GM12892 (cell line): Measurements from ENCODE around the gene SPEM3.
A peak's percentile ranks its signal among the peaks of the same experiment; 100 is the strongest.
"Not testable (repeated sequence)": the region's sequence is repeated elsewhere in the genome, so short reads cannot be mapped to it uniquely, and the experiment has no call there.

Experiments used
- DNase-seq: peaks from one replicate; pipeline ENCODE4 v3.0.0; 2011; ENCODE audit not compliant: insufficient read length
- FAIRE-seq: peaks from 2 replicates; lab custom pipeline; 2011; peaks lifted over from hg19 to GRCh38; lab: Jason Lieb, UNC
- POLR2A ChIP-seq: IDR thresholded peaks from 2 replicates; pipeline ENCODE4 v1.6.1; 2011; ENCODE audit warnings: low read depth, low read length, control low read depth
- POLR2AphosphoS5 ChIP-seq: IDR thresholded peaks from 2 replicates; pipeline ENCODE4 v1.6.1; 2011; ENCODE audit warnings: low read depth, low read length, control low read depth
- TAF1 ChIP-seq: IDR thresholded peaks from 2 replicates; pipeline ENCODE4 v1.6.1; 2011; ENCODE audit warnings: low read depth, mild to moderate bottlenecking, control low read depth, low read length, borderline replicate concordance

The SPEM3 gene

GRCh38 chr17:7462474-7463371, 34.1 kb downstream of the SPEM3 start:
- TF ChIP-seq POLR2A: no peak
- TF ChIP-seq TAF1: 0 out of 2 replicates have a peak, but pooled peaks have one; percentile 35
- DNase-seq: no peak
- no peak for FAIRE-seq

- DNase-seq (no peak), FAIRE-seq (no peak)
- TF ChIP-seq POLR2A (no peak), TAF1 (no peak), POLR2AphosphoS5 (no peak)
These were observed 34.8 kb downstream of the SPEM3 start for GRCh38 chr17:7463372-7463846.

GRCh38 chr17:7464081-7464480, 35.4 kb downstream of the SPEM3 start:
- TF ChIP-seq POLR2AphosphoS5: no peak
- TF ChIP-seq TAF1: no peak
- TF ChIP-seq POLR2A: no peak
- FAIRE-seq: no peak
- no peak for DNase-seq

GRCh38 chr17:7465597-7466275, 37.1 kb downstream of the SPEM3 start:
- no peak for DNase-seq
- TF ChIP-seq TAF1 (no peak), POLR2A (no peak), POLR2AphosphoS5 (no peak)
- FAIRE-seq: no peak

- FAIRE-seq (no peak), DNase-seq (no peak)
- no peak for TF ChIP-seq POLR2AphosphoS5
- TF ChIP-seq POLR2A: no peak
- no peak for TF ChIP-seq TAF1
These were observed 37.6 kb downstream of the SPEM3 start for GRCh38 chr17:7466318-7466638.

- peak; percentile 9 for FAIRE-seq
- TF ChIP-seq POLR2A (no peak), POLR2AphosphoS5 (no peak)
- no peak for DNase-seq
These were observed 38.1 kb downstream of the SPEM3 start for GRCh38 chr17:7466639-7467341.

- no peak for FAIRE-seq
- TF ChIP-seq TAF1 (no peak), POLR2A (no peak), POLR2AphosphoS5 (no peak)
- no peak for DNase-seq
These were observed 38.8 kb downstream of the SPEM3 start for GRCh38 chr17:7467498-7467897.

- no peak for FAIRE-seq
- no peak for TF ChIP-seq POLR2A
- TF ChIP-seq POLR2AphosphoS5: no peak
- TF ChIP-seq TAF1: no peak
- no peak for DNase-seq
These were observed 39.6 kb downstream of the SPEM3 start for GRCh38 chr17:7468290-7468689.

GRCh38 chr17:7468804-7469389, 40.2 kb downstream of the SPEM3 start:
- DNase-seq (no peak), FAIRE-seq (no peak)

GRCh38 chr17:7469843-7470242, 41.2 kb downstream of the SPEM3 start:
- DNase-seq, FAIRE-seq: not testable (repeated sequence)

More at GRCh38 chr17:7468804-7469389, 40.2 kb downstream of the SPEM3 start:
- TF ChIP-seq TAF1: no peak
- TF ChIP-seq POLR2A: no peak
- no peak for TF ChIP-seq POLR2AphosphoS5

GRCh38 chr17:7470457-7470973, 41.9 kb downstream of the SPEM3 start:
- FAIRE-seq, DNase-seq: not testable (repeated sequence)

GRCh38 chr17:7471729-7472128, 43.1 kb downstream of the SPEM3 start:
- TF ChIP-seq POLR2A: no peak
- TF ChIP-seq TAF1: no peak
- no peak for TF ChIP-seq POLR2AphosphoS5
- FAIRE-seq: no peak

GRCh38 chr17:7474767-7475166, 46.1 kb downstream of the SPEM3 start:
- not testable (repeated sequence) for FAIRE-seq, DNase-seq

More at GRCh38 chr17:7471729-7472128, 43.1 kb downstream of the SPEM3 start:
- no peak for DNase-seq
